ENCODE data around the gene LMAN2.
"Not testable (repeated sequence)": the region's sequence is repeated elsewhere in the genome, so short reads cannot be mapped to it uniquely, and the experiment has no call there.

The LMAN2 gene

DNA sequence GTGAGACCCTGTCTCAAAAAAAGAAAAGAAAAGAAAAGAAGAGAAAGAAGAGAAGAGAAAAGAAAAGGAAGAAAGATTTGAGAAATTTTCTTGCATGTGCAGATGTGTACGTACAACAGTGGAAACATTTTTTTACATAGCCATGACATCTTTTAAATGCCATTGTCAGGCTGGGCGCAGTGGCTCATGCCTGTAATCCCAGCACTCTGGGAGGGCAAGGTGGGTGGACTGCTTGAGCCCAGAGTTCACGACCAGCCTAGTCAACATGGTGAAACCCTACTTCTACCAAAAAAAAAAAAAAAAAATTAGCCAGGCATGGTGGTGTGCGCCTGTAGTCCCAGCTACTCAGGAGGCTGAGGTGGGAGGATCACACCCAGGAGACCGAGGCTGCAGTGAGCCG lies 6.6 kb downstream of the LMAN2 start:
- FAIRE-seq, result no peak

DNA sequence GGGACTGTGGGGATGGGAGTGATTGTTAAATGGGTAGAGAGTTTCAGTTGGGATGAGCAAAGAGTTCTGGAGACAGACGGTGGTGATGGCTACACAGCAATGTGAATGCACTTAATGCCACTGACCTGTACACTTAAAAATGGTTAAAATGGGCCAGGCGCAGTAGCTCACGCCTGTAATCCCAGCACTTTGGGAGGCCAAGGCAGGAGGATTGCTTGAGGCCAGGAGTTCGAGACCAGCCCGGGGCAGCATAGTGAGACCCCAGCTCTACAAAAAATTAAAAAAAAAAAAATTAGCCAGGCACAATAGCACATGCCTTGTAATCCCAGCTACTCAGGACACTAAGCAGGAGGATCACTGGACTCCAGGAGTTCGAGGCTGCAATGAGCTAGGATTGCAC lies 7.7 kb downstream of the LMAN2 start:
- no peak for FAIRE-seq

DNA sequence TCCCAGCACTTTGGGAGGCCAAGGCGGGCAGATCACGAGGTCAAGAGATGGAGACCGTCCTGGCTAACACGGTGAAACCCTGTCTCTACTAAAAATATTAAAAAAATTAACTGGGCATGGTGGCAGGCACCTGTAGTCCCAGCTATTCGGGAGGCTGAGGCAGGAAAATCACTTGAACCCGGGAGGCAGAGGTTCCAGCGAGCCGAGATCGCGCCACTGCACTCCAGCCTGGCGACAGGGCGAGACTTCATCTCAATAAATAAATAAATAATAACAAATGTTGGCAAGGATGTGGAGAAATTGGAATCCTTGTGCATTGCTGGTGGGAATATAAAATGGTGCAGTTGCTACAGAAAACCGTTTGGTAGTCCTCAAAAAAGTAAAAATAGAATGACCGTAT lies 8.5 kb downstream of the LMAN2 start:
- FAIRE-seq, result not testable (repeated sequence)

DNA sequence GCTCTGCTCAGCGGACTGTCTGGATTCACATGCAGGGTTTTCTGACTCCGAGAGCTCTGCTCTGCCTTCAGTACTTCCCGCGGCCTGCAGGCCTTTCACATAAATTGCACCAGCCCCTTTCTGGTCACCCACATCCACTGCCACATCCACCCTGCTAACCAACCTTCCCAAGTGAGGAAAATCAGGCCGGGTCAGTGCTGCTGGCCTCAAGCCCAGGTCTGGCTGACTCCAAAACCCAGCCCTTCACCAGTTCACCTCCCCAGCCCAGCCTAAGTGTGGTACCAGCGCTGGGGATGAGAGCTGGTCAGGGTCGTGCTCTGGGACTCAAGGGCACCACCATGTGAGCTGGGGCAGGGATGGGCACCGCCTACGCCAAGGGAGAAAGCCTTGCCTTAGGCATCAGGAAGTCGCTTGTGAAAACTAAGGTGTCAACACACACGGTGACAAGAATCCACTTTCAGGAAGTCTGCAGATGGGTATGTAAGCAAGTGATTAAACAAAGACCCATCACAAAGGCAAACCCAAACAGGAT lies 12.3 kb downstream of the LMAN2 start:
- FAIRE-seq, result no peak

DNA sequence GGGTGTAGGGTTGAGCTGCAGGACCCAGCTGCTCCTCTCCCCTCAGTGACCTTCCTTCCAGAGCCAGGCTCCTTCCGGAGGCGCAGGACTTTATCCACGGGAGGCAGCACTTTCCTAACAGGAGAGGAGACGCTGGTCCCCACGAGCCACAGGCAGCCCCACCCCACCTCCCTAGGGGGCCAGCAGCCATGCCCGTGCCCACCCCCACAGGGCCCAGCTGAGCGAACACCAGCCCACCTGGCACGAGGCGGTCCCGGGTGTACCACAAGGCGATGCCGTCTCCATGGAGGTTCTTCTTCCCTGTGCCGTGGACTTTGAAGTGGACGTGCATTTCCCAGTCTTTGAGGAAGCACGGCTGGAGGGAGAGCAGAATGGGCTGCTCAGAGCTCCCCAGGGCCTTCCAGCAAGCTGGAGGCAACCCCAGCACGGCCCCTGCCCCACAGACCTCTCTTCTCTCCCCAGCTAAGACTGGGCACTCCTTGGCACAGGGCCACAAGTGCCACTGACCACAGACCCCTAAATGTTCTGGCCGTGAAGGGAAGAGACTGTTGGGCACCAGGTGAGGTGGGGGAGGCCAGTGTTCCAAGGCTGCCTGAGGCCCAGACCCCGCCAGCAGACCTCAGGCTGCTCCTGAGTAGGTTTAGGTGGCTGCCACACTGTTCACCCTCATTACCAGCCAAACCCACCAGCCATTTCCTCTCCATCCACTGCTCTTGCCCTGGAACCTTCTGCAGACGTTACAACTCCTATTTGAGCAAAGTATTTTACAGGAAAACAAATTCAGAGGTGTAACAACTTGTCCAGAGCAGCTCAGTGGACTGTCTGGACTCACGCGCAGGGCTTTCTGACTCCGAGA lies 13.0 kb downstream of the LMAN2 start:
- FAIRE-seq, result no peak

DNA sequence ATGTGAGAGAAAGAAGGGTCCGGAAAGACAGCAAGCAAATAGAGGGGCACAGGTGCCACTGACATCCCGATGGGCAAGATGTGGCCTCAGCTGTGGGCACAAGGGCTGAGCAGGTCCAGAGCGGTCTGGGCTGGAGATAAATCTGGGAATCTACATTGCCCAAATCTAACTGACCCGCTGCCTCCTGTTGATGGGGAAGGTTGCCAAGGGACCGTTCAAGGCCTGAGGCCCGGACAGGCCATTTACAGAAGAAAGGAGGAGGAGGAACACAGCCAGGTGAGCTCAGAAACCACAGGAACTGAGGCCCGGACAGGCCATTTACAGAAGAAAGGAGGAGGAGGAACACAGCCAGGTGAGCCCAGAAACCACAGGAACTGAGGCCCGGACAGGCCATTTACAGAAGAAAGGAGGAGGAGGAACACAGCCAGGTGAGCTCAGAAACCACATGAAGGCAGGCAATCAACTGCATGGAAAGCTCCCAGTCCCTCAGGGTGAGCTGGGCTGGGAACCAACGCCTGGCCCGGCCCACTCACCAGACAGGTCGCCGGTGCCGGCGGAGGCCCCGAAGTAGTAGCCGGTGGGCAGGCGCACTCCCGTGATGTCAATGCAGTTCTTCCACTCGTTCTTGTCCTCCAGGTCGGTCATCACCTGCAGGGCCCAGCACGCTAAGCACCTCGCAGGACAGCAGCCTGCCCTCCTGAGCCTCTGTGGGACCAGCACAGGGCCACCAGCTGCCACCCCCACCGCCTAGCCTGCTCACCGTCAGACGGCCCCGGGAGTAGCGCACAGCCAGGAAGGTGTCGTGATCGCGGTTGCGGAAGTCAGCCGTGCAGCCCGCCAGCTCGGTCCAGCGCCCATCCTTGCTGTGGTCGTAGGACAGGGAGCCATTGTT lies 14.6 kb downstream of the LMAN2 start:
- no peak for FAIRE-seq

DNA sequence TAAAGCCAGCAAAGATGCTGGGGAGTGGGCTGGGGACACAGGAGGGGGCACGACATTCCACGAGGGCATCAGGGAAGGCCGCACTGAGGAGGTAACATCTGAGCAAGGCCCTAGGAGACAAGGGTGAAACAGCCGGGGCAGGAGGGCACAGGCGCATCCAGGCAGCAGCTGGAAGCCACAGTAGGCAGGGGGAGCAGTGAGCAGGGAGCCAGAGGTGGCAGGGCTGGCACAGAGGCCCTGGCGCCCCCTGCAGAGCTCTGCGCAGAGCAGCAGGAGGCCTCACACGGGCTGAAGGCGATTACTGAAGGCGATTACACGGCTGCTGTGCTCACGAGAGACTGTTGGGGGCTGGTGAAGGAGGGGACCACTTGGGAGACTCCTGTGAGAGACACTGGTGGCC lies 15.4 kb downstream of the LMAN2 start:
- no peak for FAIRE-seq

DNA sequence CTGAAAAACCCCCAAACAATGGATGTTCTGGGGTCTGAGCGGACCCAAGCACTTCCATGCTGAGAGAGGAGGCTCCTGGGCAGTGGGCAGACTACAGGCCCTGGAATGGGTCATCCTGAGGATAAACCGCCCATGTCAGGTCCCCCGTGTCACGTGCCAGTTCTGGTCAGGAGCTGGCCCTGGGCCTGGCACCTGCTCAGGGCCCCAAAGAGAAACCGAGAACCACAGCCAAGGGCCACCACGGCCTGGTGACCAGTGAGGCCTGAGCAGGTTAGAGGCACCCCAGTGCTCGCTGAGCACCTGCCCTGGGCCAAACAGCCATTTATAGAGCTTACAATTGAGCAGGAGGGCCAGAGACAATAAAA lies 15.8 kb downstream of the LMAN2 start:
- no peak for FAIRE-seq

DNA sequence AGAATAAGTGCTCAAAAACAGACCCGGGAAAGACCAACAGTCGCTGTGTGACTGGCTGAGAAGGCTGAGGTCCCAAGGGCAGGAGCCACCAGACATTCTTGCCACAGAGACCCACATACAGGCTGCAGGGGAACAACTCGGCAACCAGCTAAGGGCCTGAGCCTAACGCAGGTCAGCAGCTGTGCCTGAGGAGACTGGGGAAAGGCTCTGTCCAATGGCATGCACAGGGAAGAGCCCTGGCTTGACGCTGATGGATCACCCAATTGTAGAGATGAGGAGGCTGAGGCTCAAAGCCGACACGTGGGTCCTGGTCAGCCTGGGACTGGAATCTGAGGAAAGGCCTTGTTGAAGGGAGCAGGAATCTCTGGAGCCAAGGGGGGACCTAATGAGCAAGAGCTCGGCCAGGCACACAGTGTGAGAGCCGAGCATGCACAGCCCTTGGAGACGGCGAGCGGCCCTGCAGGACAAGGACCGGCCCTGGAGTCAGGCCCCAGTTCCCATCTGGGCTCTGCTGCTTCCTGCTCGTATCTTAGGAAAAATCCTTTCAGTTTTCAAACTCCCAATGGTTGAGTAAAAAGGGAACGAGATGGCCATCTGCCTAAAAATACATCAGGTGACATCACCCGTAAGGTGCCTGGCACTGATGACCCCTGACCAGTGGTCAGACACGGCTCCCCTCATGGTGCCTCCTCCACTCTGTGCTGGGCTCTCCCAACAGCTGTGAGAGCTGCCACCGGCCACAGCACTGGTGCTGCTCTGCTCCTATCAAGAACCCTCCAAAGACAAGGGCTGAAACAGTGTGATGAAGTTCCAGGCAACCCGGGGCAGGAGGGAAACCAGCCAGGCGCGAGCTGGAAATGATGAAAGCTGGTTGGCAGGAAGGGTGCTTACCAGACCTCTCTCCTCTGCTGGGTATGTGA lies 16.4 kb downstream of the LMAN2 start:
- FAIRE-seq, result no peak

DNA sequence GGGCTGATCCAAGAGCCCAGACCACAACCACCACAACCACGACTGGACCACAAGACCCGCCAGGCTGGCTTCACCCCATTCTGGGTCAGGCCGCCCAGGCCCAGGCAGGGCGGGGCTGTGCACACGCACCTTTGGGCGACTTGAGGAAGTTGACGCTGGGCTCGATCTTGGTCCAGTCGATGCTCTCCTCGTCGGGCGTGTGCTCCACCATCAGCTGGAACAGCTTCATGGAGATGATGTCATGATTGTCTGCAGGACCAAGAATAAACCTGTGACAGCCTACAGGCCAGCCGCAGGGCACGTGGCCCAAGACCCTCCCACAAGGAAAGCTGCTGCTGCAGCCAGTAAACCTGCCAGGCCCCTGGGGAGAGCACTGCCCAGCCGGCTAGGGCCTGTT lies 17.3 kb downstream of the LMAN2 start:
- FAIRE-seq, result no peak

DNA sequence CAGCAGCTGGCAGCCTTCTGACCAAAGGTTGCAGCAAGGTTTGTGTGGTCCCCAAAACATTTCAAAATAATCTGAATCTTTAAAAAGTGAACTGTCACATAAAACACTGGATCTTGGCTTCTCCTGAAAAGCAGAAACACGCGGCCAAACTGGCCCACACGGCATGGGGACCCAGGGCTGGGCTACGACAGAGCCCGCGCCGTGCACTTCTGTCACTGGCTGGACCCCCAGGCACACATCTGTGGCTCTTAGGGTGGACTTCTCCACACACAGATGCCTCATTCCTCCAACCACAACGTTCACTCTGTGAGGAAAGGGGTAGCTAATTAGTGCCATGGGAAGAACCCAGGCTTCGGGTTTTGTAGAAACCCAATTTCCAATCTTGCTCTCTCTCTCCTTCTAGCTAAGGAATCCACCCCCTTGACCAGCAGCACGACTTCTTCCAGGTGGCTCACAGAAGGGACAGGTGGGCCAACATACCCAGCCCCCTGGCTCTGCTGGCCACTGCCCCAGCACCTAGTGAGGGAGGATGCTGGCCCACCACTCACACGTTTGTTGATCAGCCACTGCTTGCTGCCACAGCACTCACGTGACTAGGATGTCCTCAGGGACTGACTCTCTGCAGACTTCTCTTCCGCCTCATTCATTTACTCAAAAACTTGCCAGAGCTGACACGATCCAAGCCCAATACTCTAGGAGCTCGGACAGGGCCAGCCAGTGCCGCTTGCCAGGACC lies 17.9 kb downstream of the LMAN2 start:
- no peak for FAIRE-seq

DNA sequence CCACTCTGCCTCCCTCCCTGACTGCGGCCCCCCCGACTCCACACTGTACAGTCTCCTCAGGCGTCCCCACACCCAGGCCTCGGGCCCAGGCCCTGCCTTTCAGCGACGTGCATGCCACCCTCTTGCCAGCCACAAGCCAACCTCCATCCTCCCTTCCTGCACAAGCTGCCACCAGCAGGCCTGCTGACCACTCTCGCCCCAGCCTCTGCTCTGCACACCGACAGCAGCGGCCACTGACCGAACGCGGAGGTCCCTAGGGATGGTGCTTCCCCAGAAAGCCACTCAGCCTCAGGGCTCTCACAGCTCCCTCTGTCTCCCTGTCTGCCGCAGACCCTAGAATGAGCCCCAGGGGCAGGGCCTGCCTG lies 18.6 kb downstream of the LMAN2 start:
- FAIRE-seq, result no peak

DNA sequence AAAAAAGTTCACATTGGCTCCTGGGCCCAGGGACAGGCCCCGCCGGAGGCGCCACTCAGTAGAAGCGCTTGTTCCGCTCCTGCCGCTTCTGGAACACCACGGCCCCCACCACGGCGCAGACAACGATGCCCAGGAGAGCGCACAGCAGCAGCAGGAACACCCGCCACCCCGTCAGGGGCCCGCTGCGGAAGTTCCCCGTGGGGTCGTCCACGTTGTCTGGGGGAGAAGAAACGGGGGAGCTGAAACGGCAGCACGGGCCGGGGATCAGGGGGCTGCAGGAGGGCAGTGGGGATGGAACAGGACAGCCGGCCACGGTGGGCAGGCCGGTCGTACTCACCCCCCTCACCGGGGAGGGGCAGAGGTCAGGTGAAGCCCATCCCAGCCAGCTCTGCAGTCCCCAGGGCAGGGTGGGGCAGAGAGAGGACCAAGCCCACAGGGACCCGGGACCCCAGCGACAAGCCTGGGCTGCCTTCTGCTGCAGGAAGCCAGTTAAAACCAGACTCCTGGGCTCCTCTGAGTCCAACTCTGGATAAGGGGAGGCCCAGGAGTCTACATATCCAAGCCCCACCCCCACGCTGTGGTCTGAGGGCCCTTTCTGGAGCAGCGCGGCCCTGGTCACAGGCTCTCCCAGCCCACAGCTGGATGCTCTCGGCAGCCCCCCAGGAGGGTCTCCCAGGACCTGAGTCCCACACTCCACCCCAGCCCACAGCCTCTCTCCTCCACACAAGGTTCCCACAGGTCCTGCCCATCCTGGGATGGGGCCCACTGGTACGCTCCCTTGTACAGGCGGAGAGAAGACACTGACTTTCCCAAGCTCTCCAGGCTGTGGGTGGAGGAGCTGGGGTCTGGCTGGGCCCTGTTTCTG lies 19.2 kb downstream of the LMAN2 start:
- no peak for FAIRE-seq

DNA sequence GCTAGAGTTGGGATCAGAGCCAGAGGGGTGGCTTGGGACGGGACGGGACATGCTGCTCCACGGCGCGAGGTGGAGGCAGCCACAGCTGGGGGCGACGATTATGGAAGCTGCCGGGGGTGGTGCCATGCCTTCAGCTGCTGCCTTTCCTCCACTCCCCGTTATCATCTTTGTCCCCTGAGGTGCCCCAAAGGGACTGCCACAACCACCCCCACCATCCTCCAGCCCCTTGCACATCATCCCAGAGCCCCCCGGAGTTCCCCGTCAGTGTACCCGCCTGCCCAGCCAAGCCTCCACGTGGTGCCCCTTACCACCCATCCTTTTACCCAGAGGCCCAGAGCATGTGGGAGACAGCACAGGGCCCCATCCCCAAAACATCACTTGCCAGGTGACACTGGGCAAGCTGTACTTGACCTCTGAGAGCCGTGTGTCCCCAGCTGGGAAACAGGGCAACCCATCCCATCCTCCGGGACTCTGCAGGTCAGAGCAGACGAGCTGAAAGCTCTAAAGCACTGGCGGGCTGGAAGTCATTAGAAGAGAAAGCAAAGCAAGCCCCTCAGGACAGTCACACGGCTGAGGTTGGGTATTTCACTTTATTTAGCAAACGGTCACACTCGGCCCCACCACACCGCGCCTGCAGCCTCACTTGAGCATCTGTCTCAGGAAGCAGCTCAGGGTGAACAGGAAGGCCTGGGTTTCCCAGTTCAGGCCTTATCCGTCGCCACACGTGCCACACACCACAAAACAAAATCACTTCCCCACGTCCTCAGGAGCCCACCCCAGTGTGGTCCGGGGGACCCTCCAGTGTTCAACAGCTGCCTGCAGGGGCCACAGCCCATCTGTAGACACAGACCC lies 20.3 kb downstream of the LMAN2 start:
- no peak for FAIRE-seq

DNA sequence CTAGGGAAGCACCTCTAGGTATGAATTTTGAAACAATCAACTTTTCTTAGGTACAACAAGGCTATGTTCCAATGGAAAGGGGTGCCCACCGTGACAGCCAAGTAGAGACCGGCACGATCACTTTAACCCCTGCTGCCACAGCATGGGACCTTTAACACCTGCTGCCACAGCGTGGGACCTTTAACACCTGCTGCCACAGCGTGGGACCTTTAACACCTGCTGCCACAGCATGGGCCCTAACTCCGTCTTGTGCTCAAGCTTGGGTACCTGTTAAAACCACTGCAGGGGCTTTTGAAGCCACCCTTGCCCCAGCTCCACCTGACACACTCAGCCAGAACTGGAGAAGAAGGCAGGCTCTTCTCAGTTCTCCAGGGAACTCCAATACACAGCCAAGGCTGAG lies 21.6 kb downstream of the LMAN2 start:
- no peak for FAIRE-seq

DNA sequence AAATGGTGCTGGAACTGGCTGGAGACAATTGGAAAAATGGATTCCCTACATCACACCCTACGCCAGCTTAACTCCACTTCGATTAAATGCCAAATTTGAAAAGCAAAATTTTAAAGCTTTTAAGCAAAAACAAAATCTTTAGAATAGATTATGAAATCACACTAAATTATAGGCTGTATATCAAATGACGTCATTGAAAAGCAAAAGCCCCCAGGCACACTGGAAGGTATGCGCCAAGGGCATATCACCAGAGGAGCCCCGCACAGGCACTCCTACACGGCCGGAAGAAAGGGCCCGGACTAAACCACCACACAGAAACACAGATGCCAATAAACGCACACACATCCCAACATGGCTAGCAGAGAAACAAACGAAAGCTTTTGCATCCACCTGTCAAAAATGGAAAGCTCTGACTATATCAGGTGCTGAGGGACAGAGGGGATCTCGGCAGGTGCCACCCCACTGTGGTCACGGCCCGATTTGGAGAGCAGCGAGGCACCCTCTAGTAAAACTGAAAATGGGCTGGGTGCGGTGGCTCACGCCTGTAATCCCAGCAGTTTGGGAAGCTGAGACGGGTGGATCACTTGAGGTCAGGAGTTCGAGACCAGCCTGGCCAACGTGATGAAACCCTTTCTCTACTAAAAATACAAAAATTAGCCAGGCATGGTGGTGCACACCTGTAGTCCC lies 22.8 kb downstream of the LMAN2 start:
- FAIRE-seq, result no peak

DNA sequence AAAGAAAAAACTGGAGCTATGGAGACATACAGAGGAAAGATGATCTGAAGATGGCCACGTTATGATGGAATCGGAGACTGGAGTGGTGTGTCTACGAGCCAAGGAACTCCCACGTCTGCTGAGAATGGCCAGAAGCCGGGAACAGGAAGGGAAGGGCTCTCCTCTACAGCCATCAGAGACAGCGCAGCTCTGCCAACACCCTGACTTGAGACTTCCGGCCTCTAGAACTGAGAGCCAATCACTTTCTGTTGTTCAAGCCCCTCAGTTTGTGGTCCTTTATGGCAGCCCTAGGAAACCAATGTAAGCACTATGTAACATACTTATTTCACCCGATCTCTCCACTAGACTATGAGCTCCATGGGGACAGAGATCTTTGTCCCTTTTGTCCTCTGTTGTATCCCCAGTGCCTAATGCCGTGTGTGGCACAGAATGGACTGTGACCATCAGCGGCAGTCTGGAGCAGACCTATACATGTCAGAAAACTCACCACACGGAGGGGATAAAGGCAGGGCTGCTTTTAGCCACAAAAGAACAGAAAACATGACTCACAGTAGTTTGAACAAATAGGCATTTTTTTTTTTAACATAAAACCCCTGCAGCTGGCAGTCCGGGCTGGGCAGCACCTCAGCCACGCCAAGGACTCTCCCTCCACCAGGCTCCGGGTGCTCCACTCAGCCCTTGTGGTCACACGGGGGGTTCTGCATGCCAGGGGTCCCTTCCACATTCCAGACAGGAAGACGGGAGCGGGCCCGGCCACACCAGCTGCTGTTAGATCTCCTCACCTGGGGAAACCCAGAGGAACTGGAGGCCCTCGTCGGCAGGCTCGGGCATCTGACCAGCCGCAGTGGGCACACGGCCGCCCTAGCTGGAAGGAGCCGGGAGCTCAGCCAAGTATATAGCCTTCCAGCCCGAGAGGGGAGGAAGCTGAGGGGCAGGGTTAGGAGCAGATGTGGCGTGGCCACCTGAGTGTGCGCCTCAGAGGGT lies 23.6 kb downstream of the LMAN2 start:
- FAIRE-seq, result no peak

DNA sequence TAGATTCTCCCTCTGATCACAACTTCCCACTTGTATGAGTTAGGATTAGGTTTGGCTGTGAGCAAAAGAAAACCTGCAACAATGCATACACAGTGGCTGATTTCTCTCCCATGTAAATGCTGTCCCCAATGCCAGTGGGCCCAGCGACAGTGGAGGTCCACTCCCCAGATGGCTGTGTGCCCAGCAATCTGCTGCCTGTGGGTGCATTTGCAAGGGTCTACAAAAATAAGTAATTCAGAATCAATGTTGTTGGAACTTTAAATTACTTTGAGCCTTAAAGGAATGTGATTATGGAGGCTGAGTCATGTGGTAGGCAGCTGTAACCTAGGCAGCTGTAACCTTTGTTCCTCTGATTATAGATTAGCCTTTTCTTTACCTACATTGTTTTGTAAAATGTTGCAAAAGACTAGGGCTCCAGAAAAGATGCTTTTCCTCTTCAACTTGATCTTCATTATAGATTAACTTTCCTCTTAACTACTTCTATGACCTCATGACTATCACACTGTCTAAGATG lies 25.5 kb downstream of the LMAN2 start:
- FAIRE-seq, result no peak
